Measurements from ENCODE around the gene RAPGEF3. TPM values are rescaled to one million over a fixed set of nuclear protein-coding genes. Genes with fewer than 3 reads are reported as not detected.

Gene RAPGEF3
- total and polyA plus RNA-seq, 2 of the 8 experiments (the other 6 are each of a cell fraction or from before 2014, with no cell fraction given): 5.0 to 9.4 TPM

DNA sequence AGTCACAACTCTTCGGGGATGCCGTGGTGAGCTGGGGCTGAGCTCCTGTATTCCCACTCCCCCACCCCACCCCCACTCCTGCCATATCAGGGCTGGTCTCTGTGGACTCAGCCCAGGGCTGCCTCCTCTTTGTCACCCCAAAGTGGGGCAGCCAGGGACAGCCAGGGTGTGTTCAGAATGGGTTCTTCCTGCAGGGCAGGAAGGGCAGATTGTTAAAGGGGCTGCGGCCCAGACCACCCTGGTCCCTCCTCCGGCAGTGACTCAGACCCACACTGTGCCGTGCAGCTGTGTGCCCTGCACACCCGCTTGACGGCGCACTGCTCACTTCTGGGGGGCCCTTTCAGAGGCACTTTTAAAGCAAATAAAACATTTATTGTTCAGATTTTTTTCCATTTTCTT, 23.7 kb upstream of the RAPGEF3 start (continued):
- TF ChIP-seq CTBP2 (IDR thresholded peaks at IDR 0.05; ENCODE audit: borderline replicate concordance, insufficient read depth, insufficient read length, low read length): no peak
- TF ChIP-seq RBBP5 (IDR thresholded peaks at IDR 0.05; ENCODE audit: borderline replicate concordance, low read depth, low read length): no peak
- no peak for TF ChIP-seq ASH2L (IDR thresholded peaks at IDR 0.05; ENCODE audit: low read length)
- TF ChIP-seq BACH1 (IDR thresholded peaks at IDR 0.05; ENCODE audit: low read length): no peak
- TF ChIP-seq FOSL1 (IDR thresholded peaks at IDR 0.05; ENCODE audit: insufficient read depth, low read depth, low read length): no peak

Measured in H1 (cell line).